Neural progenitor cell (in vitro differentiated cells): ENCODE data around the gene CDKN2C.

ENCODE experiments used
- EZH2 ChIP-seq: fragments of 200-600 bp; sonication (generic); IDR thresholded peaks from 2 replicates; pipeline ENCODE4 v1.6.1; 2017; ENCODE audit warnings: antibody characterized with exemption, mild to moderate bottlenecking, moderate library complexity
- TF ChIP-seq, protein P1 (sequence below): fragments of 200-600 bp; sonication (generic); IDR thresholded peaks from 2 replicates; pipeline ENCODE4 v1.5.1; 2017; ENCODE audit warnings: antibody characterized with exemption, mild to moderate bottlenecking

DNA sequence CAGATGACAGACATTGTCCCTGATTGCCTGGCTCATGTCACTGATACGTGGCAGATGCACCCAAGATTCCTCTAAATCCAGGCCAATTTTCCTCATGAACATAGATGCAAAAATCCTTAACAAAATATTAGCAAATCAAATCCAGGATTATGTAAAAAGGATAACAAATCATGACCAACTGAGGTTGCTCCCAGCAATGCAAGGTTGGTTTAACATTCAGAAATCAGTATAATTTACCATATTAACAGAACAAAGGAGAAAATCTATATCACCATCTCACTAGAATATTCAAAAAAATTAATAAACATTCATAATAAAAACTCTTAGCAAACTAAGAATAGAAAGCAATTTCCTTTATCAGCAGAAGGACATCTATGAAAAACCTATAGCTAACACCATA lies 49.6 kb upstream of the CDKN2C start:
- TF ChIP-seq, protein P1, sequence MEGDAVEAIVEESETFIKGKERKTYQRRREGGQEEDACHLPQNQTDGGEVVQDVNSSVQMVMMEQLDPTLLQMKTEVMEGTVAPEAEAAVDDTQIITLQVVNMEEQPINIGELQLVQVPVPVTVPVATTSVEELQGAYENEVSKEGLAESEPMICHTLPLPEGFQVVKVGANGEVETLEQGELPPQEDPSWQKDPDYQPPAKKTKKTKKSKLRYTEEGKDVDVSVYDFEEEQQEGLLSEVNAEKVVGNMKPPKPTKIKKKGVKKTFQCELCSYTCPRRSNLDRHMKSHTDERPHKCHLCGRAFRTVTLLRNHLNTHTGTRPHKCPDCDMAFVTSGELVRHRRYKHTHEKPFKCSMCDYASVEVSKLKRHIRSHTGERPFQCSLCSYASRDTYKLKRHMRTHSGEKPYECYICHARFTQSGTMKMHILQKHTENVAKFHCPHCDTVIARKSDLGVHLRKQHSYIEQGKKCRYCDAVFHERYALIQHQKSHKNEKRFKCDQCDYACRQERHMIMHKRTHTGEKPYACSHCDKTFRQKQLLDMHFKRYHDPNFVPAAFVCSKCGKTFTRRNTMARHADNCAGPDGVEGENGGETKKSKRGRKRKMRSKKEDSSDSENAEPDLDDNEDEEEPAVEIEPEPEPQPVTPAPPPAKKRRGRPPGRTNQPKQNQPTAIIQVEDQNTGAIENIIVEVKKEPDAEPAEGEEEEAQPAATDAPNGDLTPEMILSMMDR = no peak
- TF ChIP-seq EZH2 = no peak
